AG09319 (cell line): ENCODE results near the gene TAOK3.

Experiments used
- DNase-seq: peaks from one replicate; pipeline ENCODE4 v3.0.0-alpha.2; 2010; ENCODE audit warnings: low read depth; ENCODE audit errors: extremely low read depth
- TF ChIP-seq, protein P1 (sequence below): IDR thresholded peaks from 2 replicates; pipeline ENCODE4 v1.5.1; 2011; ENCODE audit warnings: low read depth, mild to moderate bottlenecking, inconsistent platforms, low read length, moderate library complexity

Gene TAOK3

DNA sequence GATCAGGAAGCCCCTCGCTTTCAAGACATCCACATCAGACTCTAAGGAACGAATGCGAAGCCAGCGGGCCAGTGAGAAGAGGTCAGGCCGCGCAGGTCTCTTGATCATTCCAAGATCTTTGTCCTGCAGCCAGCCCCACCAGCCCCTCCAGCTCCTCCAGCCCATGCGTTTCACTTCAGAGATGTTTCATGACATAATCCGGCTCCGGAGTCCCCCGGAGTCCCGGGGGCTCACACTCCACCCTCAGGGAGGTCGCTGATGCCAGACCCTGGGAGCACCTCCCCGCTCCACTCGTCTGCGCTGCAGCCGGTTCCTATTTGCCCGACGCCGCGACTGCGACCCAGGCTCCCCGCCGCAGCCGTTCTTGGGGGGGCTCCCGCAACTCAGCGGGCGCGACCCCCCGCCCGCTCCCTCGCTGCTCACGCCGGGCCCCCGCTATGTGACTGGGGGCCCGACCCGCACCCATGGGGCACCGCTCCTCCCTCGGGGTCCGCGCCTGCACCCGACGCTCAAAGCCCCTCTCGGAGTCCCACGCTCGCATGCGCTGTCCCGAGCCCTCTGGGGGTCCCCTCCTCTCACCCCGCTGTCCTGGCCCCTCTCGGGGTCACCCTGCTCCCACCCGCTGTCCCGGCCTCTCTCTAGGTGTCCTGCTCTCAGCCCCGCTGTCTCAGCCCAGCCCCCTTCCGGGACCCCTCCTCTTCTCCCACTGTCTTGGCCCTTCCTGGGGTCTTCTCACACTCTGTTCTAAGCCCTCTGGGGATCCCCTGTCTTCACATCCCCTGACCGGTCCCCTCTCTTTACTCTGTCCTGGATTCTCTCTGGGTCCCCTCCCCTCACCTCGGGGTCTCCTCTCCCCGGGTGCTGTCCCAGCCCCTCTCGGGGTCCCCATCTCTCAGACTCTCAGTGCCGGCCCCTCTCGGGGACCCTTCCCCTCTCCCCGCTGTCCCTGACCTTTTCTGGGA, 1.1 kb downstream of the TAOK3 start:
- no peak for DNase-seq
- TF ChIP-seq, protein P1, sequence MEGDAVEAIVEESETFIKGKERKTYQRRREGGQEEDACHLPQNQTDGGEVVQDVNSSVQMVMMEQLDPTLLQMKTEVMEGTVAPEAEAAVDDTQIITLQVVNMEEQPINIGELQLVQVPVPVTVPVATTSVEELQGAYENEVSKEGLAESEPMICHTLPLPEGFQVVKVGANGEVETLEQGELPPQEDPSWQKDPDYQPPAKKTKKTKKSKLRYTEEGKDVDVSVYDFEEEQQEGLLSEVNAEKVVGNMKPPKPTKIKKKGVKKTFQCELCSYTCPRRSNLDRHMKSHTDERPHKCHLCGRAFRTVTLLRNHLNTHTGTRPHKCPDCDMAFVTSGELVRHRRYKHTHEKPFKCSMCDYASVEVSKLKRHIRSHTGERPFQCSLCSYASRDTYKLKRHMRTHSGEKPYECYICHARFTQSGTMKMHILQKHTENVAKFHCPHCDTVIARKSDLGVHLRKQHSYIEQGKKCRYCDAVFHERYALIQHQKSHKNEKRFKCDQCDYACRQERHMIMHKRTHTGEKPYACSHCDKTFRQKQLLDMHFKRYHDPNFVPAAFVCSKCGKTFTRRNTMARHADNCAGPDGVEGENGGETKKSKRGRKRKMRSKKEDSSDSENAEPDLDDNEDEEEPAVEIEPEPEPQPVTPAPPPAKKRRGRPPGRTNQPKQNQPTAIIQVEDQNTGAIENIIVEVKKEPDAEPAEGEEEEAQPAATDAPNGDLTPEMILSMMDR, result no peak

DNA sequence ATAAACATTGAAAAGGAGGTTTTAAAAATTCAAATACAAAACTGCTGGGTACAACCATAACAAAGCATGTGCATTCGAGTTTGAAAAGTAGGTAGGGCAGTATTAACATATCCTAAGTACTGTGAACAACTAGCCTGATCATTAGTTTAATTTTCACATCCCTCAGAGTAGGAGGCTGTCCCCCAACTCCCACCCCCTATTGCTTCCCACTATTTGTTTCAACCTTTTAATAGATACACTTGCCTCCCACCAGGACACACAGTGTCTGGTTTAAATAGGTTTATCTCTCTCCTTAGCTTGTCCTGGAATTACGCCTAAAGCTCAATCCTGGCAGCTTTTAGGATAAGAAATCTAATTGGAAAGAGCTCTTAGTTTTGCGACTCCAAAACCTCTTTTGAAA, 2.1 kb downstream of the TAOK3 start:
- DNase-seq, result no peak
- TF ChIP-seq, protein P1, result no peak

DNA sequence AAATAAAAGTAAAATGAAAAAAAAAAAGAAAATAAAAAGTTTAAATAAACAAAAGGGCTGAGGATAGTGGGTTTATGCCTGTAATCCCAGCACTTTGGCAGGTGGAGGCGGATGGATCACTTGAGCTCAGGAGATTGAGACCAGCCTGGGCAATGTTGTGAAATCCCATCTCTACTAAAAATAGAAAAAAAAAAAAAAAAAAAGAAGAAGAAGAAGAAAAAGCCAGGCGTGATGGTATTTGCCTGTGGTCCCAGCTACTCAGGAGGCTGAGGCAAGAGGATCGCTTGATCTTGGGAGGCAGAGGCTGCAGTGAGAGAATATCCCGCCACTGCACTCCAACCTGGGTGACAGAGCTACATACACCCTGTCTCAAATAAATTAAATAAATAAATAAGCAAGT, 3.9 kb downstream of the TAOK3 start:
- no peak for DNase-seq
- TF ChIP-seq, protein P1, result no peak

GRCh38 chr12:118361889-118362288, 10.8 kb downstream of the TAOK3 start:
- DNase-seq, result no peak
- TF ChIP-seq, protein P1, result no peak

GRCh38 chr12:118361092-118361404, 11.7 kb downstream of the TAOK3 start:
- TF ChIP-seq, protein P1, result no peak
- DNase-seq, result no peak

DNA sequence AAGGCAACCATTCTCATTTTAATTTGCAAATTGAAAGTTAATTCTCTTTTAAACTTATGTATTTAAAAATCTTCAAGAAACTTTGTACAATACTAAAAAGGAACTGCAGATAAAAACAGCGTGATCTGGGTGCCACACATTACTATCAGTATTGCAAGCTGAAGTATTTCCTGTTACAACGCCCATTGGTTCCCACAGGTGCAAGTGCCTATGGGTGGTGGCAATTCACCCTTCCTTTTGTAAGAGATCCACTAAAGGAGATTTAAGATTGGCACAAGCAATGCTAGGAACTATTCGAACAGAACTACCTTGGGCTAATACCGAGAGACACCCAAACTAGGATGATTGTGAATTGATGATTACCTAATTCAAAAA, 13.2 kb downstream of the TAOK3 start:
- no peak for DNase-seq
- TF ChIP-seq, protein P1, result no peak

GRCh38 chr12:118358612-118359540, 13.8 kb downstream of the TAOK3 start:
- TF ChIP-seq, protein P1, result no peak

More at GRCh38 chr12:118358612-118359540, 13.8 kb downstream of the TAOK3 start:
- DNase-seq, result no peak
